NCI-H2171 (cell line): ENCODE results near the gene TNP2.
"Not testable (repeated sequence)": the region's sequence is repeated elsewhere in the genome, so short reads cannot be mapped to it uniquely, and the experiment has no call there.

Experiments used
- DNase-seq: peaks from one replicate; lab custom pipeline; 2025; lab: John Stamatoyannopoulos, UW

TNP2 gene

GRCh38 chr16:11239644-11240632, 29.2 kb downstream of the TNP2 start:
- DNase-seq, result no peak

GRCh38 chr16:11238272-11239202, 30.6 kb downstream of the TNP2 start:
- DNase-seq, result no peak

GRCh38 chr16:11236461-11237254, 32.5 kb downstream of the TNP2 start:
- DNase-seq, result peak; percentile 61

GRCh38 chr16:11235703-11235991, 33.5 kb downstream of the TNP2 start:
- no peak for DNase-seq

GRCh38 chr16:11234884-11235702, 34.0 kb downstream of the TNP2 start:
- no peak for DNase-seq

GRCh38 chr16:11233727-11234376, 35.3 kb downstream of the TNP2 start:
- DNase-seq, result no peak

GRCh38 chr16:11232852-11233726, 36.0 kb downstream of the TNP2 start:
- no peak for DNase-seq

GRCh38 chr16:11232302-11232851, 36.7 kb downstream of the TNP2 start:
- no peak for DNase-seq

- no peak for DNase-seq
Measured at GRCh38 chr16:11231367-11231970, 37.7 kb downstream of the TNP2 start.

- no peak for DNase-seq
Measured at GRCh38 chr16:11229906-11230305, 39.2 kb downstream of the TNP2 start.

- DNase-seq, result no peak
Measured at GRCh38 chr16:11229432-11229831, 39.7 kb downstream of the TNP2 start.

GRCh38 chr16:11225677-11226549, 43.2 kb downstream of the TNP2 start:
- no peak for DNase-seq

GRCh38 chr16:11224894-11225676, 44.0 kb downstream of the TNP2 start:
- DNase-seq, result no peak

- DNase-seq, result no peak
Measured at GRCh38 chr16:11224096-11224893, 44.8 kb downstream of the TNP2 start.

GRCh38 chr16:11220507-11220906, 48.6 kb downstream of the TNP2 start:
- DNase-seq, result not testable (repeated sequence)

- DNase-seq, result no peak
Measured at GRCh38 chr16:11219178-11219577, 49.9 kb downstream of the TNP2 start.
